OCI-LY3 (cell line): ENCODE measurements around the gene TSACC.

Experiments
- CTCF ChIP-seq: fragments of 200-600, 300-600 bp; sonication (generic); IDR thresholded peaks from 2 replicates; pipeline ENCODE4 v1.5.1; 2014; ENCODE audit warnings: antibody characterized with exemption, low read length, low read depth
- EZH2phosphoT487 ChIP-seq: fragments of 200-600 bp; shearing (Covaris generic); IDR thresholded peaks from 2 replicates; pipeline ENCODE4 v1.6.1; 2018; ENCODE audit warnings: antibody characterized with exemption, mixed run types, low read depth

GRCh38 chr1:156387870-156388173 is 49.5 kb downstream of the TSACC start:
- TF ChIP-seq CTCF (no peak), EZH2phosphoT487 (no peak)
